GM12873 (cell line): ENCODE measurements around the gene PADI1.

Experiments used
- CTCF ChIP-seq: IDR thresholded peaks from 2 replicates; pipeline ENCODE4 v1.5.1; 2012; ENCODE audit warnings: low read depth, mild to moderate bottlenecking, moderate library complexity, low read length, control low read depth; ENCODE audit not compliant: insufficient read depth; ENCODE audit errors: missing control alignments

The PADI1 gene

DNA sequence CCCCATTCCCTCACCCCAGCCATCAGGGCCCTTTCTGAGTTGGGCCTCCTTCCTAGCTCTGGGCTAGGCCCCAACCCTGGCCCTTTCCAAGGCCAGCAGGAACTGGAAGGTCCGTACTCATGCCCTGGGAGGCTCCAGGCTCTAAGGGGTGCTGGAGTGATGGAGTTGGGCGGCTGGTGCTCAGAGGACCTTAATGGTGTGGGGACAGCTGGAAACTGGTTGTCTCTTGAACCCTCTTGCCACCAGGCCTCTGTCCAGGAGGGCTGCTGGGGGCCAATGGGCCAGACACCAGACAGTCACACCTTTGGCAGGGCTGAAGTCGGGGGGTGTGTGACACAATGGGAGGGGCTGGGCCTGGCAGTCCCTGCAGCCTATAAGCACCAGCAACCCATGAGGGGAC lies 9.2 kb upstream of the PADI1 start:
- TF ChIP-seq CTCF = no peak

GRCh38 chr1:17196496-17197185 lies 8.3 kb upstream of the PADI1 start:
- TF ChIP-seq CTCF = no peak

DNA sequence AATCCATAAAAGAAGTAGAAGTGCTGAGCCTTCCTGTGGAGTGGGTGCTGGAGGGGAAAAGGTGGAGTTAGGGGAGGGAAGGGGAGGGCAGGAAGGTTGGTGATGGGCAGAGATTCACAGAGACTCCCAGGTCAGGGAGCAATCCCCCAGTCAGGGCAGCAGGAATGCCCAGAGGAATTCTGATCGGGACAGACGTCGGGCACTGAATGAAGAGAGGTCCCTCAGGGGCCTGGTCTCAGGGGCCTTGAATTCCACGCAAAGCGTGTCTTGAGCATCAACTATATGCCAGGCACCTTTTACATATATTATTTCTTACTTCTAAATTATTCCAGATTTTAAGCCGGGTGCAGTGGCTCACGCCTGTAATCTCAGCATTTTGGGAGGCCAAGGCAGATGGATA lies 7.2 kb upstream of the PADI1 start:
- no peak for TF ChIP-seq CTCF

GRCh38 chr1:17198476-17199258 lies 6.3 kb upstream of the PADI1 start:
- TF ChIP-seq CTCF = no peak

DNA sequence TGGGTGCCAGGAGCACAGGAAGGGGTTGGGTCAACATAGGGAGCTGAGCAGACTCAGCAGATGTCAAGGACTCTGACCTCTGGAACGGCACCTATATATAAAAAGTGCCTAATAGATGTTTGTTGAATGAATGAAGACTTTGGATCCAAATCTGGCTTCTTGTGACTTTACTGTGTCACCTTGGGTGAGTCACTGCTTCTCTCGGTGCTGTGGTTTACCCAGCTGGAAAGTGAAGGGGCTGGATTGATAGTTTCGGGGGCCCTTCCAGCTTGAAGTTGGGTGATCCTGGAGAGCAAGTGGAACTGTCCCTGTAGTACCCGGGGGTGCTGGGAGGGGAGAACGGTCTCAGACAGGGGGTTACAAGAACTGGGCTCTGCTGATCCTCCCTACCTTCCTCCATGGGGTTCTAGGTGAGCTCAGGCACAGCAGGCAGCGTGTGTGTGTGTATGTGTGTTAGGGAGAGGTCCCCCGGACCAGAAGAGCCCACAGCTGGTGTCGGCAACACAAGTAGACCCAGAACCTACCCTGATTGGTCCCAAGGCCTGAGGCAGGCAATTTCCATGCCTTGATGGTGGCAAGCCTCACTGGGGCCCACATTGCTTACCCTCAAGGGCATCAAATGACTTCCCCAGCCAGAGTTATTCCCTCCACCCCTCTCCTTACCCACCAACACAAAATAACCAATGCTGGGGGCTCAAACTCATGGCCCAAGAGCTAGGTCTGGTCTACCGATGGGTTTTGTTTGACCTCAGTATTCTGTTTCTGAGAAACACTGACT lies 5.5 kb upstream of the PADI1 start:
- no peak for TF ChIP-seq CTCF

- no peak for TF ChIP-seq CTCF
Observed at GRCh38 chr1:17200246-17200645, 4.7 kb upstream of the PADI1 start.

DNA sequence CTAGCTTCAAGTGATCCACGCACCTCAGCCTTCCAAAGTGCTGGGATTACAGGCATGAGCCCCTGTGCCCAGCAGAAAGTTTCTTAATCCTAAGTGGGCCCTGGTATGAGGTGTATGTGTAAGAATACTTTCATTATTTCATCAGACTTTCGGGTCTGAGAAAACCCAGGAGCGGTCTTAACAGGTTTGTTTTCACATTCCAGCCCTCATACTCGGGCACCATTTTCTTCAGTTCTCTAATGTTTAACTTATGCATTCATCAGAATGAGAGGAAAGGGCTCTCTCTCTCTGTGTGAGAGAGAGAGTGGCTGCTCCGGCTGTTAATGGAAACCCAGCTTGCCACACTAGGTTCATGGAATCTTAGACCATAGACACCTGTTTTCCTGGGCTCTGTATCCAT lies 4.2 kb upstream of the PADI1 start:
- TF ChIP-seq CTCF = no peak
